GM19438 (cell line): Measurements from ENCODE around the gene KRTAP12-2.

Source experiments
- ATAC-seq: cut with Tn5 transposase; IDR thresholded peaks from one replicate; pipeline ENCODE4 v1.9.1; 2021; ENCODE audit warnings: low read depth; ENCODE audit not compliant: unreplicated experiment

Gene KRTAP12-2

GRCh38 chr21:44666401-44667320 is at the start of gene KRTAP12-2:
Gene KRTAP12-2, minus strand, starts transcription at chr21:44666927. Its CDS starts 41 bp downstream, at chr21:44666886.
- no peak for ATAC-seq

GRCh38 chr21:44714905-44715304 is 48.2 kb upstream of the KRTAP12-2 start:
- no peak for ATAC-seq

DNA sequence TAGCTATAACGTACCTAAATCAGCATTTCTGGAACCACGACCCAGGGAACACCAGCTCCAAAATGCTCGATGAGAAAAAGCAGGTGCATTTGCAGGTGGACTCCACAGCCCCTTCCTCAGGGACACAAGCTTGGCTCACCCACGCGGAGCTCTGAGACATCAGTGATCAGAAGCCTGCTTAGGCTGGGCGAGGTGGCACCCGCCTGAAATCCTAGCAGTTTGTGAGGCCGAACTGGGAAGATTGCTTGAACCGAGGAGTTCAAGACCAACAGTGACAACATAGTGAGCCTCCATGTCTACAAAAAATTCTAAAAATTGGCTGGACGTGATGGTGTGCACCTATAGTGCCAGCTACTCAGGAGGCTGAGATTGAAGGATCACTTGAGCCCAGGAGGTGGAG is 47.1 kb upstream of the KRTAP12-2 start:
- ATAC-seq, result no peak

GRCh38 chr21:44713130-44713529 is 46.4 kb upstream of the KRTAP12-2 start:
- ATAC-seq, result no peak

GRCh38 chr21:44712203-44713028 is 45.7 kb upstream of the KRTAP12-2 start:
- no peak for ATAC-seq

DNA sequence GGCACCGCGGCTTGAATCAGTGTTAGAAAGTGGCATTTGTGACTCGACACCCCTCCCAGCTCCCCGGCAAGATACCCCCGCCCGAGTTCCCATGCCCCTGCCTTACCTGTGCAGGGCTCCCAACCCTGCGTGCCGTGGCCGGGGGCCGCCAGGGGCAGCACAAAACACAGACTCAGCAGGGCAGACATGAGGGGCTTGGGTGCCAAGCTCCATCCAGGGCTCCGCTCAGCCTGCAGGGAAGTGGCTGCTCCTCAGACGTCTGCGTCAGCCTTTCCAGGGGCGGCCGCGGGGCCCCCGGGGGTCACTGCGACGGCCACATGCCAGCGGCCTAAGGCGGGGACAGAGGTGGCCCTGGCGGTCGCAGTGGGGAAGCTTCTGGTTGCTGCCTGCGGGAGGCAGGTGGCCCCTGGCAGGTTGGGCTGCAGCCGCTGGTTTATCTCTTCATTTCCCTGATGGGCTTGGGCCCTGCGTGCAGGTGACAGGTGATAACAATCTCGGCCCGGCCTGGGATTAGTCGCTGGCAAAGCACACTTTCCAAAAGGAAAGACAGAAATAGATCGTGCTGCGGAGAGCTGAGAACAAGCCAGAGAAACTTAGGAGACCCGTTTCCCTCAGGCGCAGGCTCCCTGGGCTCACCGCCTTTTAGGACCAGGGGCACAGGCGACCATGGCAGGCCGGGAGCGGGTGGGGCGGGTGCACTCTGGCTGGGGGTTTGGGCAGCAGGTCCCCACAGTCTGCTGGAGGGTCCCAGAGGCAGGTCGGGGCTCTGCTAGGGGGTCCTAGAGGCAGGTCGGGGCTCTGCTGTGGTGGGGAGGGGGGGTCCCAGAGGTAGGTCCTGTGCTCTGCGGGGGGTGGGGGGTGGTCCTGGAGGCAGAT is 44.8 kb upstream of the KRTAP12-2 start, which contains the start of gene TSPEAR:
Gene TSPEAR (minus strand): TSS at position 246 of the 876 bp plus-strand sequence. CDS start 58 bp downstream, at position 188.
- no peak for ATAC-seq

- ATAC-seq, result no peak
These were observed 44.1 kb upstream of the KRTAP12-2 start for GRCh38 chr21:44710756-44711326.

DNA sequence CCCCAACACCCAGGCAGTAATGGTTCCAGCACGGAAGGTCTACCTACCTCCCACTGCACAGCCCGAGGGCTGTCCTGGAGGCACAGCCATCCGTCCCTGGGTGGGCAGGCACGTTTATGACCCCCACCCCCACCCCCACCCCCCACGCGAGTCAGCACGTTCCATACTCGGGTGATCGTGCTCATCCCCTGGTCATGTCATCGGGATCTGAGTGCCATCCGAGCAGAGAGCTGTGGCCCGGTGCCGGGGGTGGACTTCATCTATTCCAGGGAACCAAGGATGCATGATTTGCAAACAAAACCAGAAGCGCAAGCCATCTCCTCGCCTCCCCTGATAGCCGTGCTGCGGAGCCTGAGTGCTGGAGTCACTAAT is 43.6 kb upstream of the KRTAP12-2 start:
- ATAC-seq, result no peak

- no peak for ATAC-seq
These were observed 42.9 kb upstream of the KRTAP12-2 start for GRCh38 chr21:44709426-44710293.

GRCh38 chr21:44708866-44709425 is 42.2 kb upstream of the KRTAP12-2 start:
- ATAC-seq, result no peak

DNA sequence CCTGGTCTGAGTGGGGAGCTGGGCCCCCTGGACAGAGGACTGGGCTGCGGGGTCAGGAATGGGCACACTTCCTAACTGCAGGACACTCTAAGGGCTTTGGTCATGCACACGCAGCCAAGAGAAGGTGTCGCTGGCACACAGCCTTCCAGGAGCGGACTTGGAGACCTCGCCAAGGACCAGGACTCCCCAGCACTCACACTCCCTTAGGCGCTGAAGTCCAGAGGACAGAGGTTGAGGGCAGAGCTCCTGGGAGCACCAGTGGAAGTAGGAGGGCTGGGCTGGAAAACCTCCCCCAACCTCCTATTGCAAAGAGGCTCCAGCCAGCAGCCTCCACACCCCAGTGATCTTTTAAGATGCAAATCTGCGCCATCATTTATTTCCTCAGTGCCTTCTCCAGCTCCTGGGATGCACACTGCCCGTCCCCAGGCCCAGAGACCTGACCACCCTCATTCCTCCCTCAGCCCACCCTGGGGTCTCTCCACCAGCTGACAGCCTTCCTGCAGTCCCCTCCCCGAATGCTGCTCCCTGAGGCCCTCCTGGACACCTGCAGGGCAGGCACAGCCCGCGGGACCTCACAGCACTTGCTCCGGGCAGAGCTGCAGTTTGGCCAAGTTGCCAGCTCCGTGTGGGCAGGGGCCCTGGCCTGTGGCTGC is 41.6 kb upstream of the KRTAP12-2 start:
- no peak for ATAC-seq

DNA sequence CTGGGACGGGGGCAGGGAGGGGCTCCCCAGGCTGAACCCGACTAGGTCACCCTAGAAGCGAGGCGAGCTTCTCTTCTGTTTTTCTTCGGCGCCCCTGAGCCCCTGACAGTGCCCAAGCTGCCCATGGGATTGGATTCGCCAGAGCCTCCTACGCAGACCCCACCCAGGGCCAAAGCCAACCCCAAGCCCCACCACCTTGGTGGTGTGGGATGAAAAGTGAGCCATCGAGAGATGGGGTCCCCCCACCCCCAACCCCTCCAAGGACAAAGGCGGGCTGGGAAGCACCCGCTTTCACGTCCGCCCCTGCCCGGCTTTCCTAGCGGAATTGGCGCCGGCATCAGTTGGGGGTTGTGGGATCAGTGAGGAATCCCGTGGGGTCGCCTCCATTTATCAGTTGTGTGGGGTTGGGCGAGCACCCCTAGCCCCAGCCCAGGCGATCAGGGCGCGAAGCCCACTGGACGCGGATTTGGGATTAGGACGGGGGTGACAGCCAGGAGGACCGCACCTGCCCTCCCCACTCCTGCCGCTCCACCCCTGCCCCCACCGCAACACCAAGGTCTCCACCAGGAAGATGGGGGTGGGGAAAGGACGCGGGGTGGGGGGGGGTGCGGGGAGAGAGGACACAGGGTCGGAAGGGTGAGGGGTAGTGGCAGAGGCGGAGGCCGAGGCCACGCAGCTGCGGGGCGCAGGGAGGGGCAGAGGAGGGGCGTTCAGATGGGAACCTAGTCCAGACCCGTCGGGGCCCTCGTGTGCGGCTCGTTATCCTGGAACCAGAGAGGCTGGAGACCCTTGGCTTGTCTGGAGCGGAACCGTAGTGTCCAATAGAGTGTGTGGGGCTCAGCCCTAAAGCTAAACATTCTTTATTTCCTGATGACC is 40.2 kb upstream of the KRTAP12-2 start:
- ATAC-seq, result no peak

GRCh38 chr21:44706026-44706705 is 39.4 kb upstream of the KRTAP12-2 start:
- ATAC-seq, result no peak

- ATAC-seq, result no peak
These were observed 37.9 kb upstream of the KRTAP12-2 start for GRCh38 chr21:44704636-44705001.

DNA sequence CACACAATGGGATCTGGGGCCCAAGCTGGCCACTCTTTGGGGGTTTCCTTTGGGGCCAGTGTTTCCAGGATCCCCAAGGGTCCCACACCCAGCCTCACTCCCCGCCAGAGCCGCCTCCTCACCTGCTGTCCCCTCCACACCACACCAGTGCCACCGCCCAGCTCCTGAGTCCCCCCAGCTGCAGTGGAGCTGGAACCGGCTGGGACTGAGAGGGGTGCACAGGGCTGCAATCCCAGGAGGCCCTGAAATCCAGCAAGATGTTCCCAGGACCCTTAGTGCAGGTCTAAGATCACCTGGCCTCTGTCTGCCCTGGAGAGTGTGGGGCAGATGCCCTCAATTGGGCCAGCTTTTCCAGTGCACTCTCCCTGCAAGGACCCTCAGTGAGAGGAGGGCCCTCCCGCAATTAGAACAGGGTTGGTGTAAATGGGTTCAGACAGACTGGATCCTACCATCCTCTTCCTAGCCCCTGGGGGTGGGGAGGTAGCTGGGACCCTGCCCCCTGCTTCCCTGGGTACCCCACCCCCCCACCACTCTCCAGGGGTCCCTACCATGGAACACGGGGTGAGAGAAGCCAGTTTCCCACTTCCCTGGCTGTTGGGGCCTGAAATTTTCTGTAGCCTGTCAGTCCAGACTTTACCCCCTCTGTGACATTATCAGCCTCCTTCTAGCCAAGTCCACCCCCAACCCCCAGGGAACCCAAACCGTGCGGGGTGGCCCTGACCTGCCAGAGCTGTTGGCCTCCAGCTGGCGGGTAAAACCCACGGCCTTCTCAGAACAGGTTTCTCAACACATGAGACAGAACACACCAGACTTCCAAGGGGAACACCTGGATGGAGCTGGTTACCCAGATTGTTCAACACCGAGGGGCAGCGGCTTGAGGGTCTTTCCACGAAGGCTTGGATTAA is 37.3 kb upstream of the KRTAP12-2 start:
- ATAC-seq, result no peak
